PC-3 (cell line): ENCODE results near the gene SYN1.

Experiments
- EZH2phosphoT487 ChIP-seq: fragments of 300-600 bp; sonication (generic); IDR thresholded peaks from 2 replicates; pipeline ENCODE4 v1.6.1; 2018; ENCODE audit warnings: mild to moderate bottlenecking, antibody characterized with exemption, low read length, borderline replicate concordance
- TF ChIP-seq, protein P1 (sequence below): fragments of 300-600 bp; sonication (generic); conservative IDR thresholded peaks from 2 replicates; pipeline ENCODE4 v1.5.1; 2017; ENCODE audit warnings: antibody characterized with exemption, low read depth, mild to moderate bottlenecking, low read length

DNA sequence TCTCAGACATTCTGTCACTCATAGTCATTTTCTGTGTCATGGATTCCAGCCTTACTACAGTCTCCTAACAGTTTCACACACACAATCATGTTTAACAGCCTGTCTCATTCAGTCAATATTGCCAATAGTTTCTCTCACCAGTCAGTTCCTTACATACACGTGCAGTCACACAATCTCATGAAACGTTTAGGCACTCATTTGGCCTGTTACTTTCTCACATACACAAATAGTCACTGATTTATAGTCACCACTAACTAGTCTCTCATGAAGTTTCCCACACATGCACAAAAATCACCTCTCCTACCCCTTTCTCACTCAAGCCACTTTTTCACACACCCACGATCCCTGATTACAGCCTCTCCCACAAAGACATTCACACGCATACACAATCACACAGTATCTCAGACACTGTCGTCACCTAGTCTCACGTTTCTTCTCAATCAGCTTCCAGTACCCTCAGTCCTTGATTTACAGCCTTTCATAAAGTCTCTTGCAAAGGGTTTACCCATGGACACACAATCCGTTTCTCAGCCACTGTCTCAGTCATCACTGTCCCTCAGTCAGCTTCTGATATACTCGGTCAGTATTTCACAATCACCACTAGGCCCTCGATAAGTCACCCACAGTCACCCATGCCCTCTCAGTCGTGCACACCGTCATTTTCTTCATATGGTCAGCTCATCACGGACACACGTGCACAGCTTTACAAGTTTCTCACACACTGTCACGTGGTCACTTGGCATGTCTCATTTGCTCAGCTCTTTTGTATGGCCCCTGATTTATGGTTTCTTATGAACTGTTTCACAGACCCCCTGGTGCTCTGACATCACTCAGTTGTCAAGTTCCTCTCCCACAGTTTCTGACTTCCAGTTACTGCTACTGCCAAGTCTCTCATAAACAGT lies 14.3 kb upstream of the SYN1 start:
- TF ChIP-seq, protein P1, sequence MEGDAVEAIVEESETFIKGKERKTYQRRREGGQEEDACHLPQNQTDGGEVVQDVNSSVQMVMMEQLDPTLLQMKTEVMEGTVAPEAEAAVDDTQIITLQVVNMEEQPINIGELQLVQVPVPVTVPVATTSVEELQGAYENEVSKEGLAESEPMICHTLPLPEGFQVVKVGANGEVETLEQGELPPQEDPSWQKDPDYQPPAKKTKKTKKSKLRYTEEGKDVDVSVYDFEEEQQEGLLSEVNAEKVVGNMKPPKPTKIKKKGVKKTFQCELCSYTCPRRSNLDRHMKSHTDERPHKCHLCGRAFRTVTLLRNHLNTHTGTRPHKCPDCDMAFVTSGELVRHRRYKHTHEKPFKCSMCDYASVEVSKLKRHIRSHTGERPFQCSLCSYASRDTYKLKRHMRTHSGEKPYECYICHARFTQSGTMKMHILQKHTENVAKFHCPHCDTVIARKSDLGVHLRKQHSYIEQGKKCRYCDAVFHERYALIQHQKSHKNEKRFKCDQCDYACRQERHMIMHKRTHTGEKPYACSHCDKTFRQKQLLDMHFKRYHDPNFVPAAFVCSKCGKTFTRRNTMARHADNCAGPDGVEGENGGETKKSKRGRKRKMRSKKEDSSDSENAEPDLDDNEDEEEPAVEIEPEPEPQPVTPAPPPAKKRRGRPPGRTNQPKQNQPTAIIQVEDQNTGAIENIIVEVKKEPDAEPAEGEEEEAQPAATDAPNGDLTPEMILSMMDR: no peak
- TF ChIP-seq EZH2phosphoT487: no peak
